A549 treated with AZD9567 at 1 μM for 4 hours (cell line): ENCODE measurements around the gene HBA2. TPM values are rescaled to one million over a fixed set of nuclear protein-coding genes. Genes with fewer than 3 reads are reported as not detected.

Source experiments
- total RNA-seq: library from RNA; stranded (reverse); fragments of 200-300 nt; extraction: Qiagen RNA extraction; gene quantifications from 5 replicates; pipeline ENCODE4 v1.2.3, GENCODE V29; 2022; ENCODE audit not compliant: insufficient read depth

Gene HBA2
- total RNA-seq: 0.29 to 1.0 TPM (median 1.0 TPM) in 3 of 5 replicates, not detected in the others

GRCh38 chr16:172374-172941, at the start of gene HBA2:
Gene HBA2 (plus strand): TSS chr16:172876. CDS start chr16:172913, 37 bp downstream.

DNA sequence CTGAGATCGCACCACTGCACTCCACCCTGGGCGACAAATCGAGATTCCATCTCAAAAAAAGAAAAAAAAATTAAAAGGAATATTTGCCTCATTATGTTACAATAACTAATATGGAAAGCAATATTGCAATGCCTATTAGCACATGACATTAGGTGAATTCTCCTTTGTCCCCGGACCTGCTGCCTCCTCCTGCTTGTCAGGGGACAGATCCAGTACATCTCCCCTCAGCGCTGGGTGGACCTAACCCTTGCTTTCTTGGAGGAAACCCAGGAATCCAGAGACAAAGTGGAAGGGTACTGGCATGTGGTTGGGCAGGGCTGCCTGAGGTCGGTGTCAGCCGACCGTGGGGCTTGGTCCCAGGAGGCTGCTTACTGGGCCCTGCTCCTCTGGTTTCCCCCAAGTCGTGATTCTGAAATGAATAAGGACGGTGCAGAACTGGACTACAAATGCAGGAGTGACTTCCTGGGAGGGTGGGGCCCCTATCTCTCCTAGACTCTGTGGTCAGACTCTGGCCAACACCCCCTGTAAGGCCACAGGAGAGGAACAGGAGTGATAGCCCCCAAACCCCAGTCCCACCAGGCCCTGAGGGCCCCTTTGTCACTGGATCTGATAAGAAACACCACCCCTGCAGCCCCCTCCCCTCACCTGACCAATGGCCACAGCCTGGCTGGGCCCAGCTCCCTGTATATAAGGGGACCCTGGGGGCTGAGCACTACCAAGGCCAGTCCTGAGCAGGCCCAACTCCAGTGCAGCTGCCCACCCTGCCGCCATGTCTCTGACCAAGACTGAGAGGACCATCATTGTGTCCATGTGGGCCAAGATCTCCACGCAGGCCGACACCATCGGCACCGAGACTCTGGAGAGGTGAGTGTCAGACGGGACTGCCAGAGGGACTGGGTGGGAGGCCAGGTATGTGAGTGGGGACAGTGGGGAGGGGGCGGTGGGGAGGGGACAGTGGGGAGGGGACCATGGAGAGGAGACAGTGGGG, 20.2 kb upstream of the HBA2 start, which contains the start of gene HBZ:
Gene HBZ, plus strand, starts transcription at position 504 of the 988 bp plus-strand sequence. Its CDS starts 266 bp downstream, at position 770.

DNA sequence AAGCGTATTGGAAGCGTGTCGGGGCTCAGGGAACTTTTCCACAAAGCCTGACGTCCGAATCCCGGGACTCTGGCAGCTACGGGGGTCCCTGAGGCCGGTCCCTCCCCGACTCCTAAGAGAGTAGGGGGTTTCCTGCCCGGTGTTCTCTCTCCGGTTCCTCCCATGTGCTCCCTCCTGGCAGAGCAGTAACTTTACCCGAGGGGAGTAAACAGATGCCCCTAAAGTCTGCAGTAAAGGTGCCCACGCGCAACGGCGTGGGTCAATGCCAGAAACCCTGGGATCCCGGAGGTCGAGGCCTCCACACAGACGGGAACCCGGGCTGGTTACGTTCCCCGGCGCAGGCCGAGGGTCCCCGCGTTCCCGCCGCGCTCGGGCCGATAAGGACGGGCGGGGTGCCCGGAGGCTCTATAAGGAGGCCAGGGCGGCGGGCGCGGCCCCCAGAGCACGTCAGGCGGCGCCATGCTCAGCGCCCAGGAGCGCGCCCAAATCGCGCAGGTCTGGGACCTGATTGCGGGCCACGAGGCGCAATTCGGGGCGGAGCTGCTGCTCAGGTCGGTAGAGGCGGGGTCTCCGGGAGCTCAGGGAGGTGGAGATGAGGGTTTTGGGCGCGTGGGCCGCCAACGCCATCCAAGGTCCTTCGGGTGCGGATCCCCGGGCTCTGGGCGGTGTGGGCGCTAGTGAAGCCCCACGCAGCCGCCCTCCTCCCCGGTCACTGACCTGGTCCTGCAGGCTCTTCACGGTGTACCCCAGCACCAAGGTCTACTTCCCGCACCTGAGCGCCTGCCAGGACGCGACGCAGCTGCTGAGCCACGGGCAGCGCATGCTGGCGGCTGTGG, 6.9 kb upstream of the HBA2 start, which contains the start of gene HBM:
Gene HBM, plus strand, starts transcription at position 440 of the 836 bp plus-strand sequence. Its CDS starts 20 bp downstream, at position 460.

DNA sequence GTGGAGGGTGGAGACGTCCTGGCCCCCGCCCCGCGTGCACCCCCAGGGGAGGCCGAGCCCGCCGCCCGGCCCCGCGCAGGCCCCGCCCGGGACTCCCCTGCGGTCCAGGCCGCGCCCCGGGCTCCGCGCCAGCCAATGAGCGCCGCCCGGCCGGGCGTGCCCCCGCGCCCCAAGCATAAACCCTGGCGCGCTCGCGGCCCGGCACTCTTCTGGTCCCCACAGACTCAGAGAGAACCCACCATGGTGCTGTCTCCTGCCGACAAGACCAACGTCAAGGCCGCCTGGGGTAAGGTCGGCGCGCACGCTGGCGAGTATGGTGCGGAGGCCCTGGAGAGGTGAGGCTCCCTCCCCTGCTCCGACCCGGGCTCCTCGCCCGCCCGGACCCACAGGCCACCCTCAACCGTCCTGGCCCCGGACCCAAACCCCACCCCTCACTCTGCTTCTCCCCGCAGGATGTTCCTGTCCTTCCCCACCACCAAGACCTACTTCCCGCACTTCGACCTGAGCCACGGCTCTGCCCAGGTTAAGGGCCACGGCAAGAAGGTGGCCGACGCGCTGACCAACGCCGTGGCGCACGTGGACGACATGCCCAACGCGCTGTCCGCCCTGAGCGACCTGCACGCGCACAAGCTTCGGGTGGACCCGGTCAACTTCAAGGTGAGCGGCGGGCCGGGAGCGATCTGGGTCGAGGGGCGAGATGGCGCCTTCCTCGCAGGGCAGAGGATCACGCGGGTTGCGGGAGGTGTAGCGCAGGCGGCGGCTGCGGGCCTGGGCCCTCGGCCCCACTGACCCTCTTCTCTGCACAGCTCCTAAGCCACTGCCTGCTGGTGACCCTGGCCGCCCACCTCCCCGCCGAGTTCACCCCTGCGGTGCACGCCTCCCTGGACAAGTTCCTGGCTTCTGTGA, 4.1 kb downstream of the HBA2 start, which contains the start of gene HBA1:
Gene HBA1, plus strand, starts transcription at position 204 of the 906 bp plus-strand sequence. Its CDS starts 37 bp downstream, at position 241.

GRCh38 chr16:180101-180675, 7.5 kb downstream of the HBA2 start, which contains the start of gene HBQ1:
Gene HBQ1 (plus strand): TSS chr16:180459. CDS start chr16:180487, 28 bp downstream.

Other genes with a start within 250 kb of the HBA2 start
- gene POLR3K, start 119.3 kb upstream of the HBA2 start, total RNA-seq: 29.9 to 41.1 TPM (median 37.5 TPM) in 5 replicates
- gene SNRNP25, start 119.0 kb upstream of the HBA2 start, total RNA-seq: 70.0 to 81.8 TPM (median 75.7 TPM) in 5 replicates
- gene RHBDF1, start 100.2 kb upstream of the HBA2 start, total RNA-seq: 18.8 to 31.2 TPM (median 28.5 TPM) in 5 replicates
- 52.2 to 79.0 TPM (median 74.7 TPM) in 5 replicates for gene MPG, start 94.7 kb upstream of the HBA2 start, total RNA-seq
- 25.3 to 28.4 TPM (median 26.4 TPM) in 5 replicates for gene NPRL3, start 34.2 kb upstream of the HBA2 start, total RNA-seq
- gene HBZ, start 20.2 kb upstream of the HBA2 start, total RNA-seq: 0.18 TPM in 1 of 5 replicates, not detected in the others
- not detected in 5 replicates for gene HBM, start 6.9 kb upstream of the HBA2 start, total RNA-seq
- gene HBA1, start 3.8 kb downstream of the HBA2 start, total RNA-seq: 1.2 to 1.9 TPM (median 1.5 TPM) in 4 of 5 replicates, not detected in the other
- gene HBQ1, start 7.6 kb downstream of the HBA2 start, total RNA-seq: 6.4 to 8.0 TPM (median 7.1 TPM) in 5 replicates
- gene LUC7L, start 56.6 kb downstream of the HBA2 start, total RNA-seq: 43.0 to 55.3 TPM (median 52.7 TPM) in 5 replicates
- 39.1 to 52.9 TPM (median 51.9 TPM) in 5 replicates for gene FAM234A, start 61.9 kb downstream of the HBA2 start, total RNA-seq
- gene RGS11, start 103.1 kb downstream of the HBA2 start, total RNA-seq: 2.3 to 5.7 TPM (median 3.9 TPM) in 5 replicates
- gene ARHGDIG, start 107.7 kb downstream of the HBA2 start, total RNA-seq: 2.9 to 3.7 TPM (median 3.0 TPM) in 5 replicates
- gene PDIA2, start 110.3 kb downstream of the HBA2 start, total RNA-seq: 0.16 to 0.67 TPM (median 0.29 TPM) in 4 of 5 replicates, not detected in the other
- gene AXIN1, start 179.8 kb downstream of the HBA2 start, total RNA-seq: 21.4 to 36.9 TPM (median 34.6 TPM) in 5 replicates
- gene MRPL28, start 197.7 kb downstream of the HBA2 start, total RNA-seq: 112 to 128 TPM (median 125 TPM) in 5 replicates
- 36.0 to 40.7 TPM (median 37.3 TPM) in 5 replicates for gene PGAP6, start 209.1 kb downstream of the HBA2 start, total RNA-seq
- 326 to 424 TPM (median 419 TPM) in 5 replicates for gene NME4, start 224.3 kb downstream of the HBA2 start, total RNA-seq
- gene DECR2, start 229.0 kb downstream of the HBA2 start, total RNA-seq: 22.9 to 32.3 TPM (median 31.6 TPM) in 5 replicates